Ramos (cell line): ENCODE results near the gene HDLBP.
"Not testable (repeated sequence)": the region's sequence is repeated elsewhere in the genome, so short reads cannot be mapped to it uniquely, and the experiment has no call there.

Experiments used
- in situ Hi-C: fragments of 300-500 bp; cut with MboI; formaldehyde crosslinking; loops from one replicate; pipeline ENCODE4 v1.14.3; 2022; ENCODE audit warnings: low sequenced_read_pairs; ENCODE audit not compliant: unreplicated experiment

The HDLBP gene

DNA sequence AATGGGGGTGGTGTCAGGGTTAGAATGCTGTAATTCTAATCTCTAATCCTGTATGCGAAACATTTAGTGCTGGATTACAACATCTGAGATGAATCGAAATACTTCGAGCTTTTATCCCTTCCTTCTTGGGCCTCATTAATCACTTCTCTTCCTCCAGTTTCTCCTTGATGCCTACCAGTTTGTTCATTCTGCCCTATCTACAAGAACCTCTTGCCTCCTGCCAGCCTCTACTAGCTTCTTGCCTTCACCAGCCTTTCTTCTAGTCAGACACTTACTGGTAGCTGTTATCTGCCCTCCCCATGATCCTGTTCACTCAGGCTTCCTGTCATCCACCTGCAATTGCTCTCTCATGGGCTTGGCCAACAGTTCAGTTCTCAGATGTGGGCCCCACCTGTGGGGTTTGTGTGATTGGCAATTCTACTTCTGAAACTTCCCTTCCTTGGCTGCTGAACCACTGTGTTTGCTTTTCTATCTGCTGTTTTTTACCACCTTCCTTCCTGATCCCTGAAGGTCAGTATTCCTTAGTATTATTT, 25.2 kb upstream of the HDLBP start:
- in situ Hi-C loops = no loop called here

DNA sequence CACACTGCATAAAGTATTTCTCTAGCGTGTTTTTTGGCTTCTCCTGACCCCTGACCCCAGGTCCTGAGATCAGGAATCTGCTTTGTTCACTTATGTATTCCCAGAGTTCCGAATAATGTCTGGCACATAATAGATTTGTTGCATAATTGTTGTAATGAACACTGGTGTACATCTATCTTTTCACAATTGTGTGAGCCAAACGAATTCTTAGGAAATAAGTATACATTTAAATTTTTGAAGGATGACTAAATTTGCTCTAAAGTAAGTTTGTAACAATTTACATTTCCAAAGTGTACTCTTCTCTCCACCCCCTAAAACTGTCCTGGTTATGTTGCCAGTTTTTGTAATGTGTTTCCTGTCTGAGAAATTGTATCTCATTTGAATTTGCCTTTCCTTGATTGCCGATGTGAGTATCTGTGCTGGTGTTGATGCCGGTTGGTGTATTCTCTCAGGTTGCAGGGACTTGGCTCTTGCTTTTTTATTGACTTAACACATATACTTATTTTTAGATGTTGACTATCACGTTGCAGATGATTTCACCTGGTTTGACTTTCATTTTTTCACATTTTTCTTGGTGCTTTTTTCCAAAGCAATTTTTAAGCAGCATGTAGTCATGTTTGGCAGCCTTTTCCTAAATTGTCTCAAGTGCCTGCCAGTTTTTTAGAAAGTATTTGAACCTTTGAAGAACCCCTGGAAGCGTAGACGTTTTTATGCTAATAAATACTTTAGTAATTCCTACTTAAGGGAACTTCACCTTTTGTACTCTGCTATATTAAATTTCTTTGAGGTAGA, 24.6 kb upstream of the HDLBP start:
- in situ Hi-C loops = no loop called here

DNA sequence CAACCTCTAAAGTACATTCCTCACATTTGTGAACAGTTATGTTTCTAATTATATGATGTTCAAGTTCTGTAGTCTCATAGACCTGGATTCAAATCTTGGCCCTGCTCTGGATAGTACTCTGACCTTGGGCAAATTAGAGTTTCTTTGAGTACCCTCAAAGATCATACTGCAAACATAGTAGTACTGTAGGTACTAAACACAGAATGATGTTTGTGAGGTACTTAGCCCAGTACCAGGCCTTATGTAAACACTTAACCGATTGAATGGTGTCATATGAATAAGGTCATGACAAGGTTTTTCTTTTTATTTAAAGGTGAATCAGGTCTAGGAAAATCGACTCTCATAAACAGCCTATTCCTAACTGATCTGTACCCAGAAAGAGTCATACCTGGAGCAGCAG, 19.3 kb upstream of the HDLBP start:
- in situ Hi-C loops = no loop called here

DNA sequence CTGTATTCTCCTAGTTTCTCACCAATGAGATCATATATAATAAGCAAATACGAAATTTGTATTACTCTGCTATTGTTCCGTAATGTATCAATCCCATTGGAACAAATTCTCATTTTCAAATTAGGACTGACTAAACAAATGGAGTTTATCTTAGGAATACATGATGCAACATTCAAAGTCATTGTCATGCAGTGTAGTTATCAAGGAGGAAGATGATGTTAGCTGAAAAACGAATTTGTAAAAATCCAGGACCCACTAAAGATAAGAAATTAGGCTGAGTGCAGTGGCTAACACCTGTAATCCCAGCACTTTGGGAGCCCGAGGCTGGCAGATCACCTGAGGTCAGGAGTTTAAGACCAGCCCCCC, 15.1 kb upstream of the HDLBP start:
- in situ Hi-C loops = no loop called here

DNA sequence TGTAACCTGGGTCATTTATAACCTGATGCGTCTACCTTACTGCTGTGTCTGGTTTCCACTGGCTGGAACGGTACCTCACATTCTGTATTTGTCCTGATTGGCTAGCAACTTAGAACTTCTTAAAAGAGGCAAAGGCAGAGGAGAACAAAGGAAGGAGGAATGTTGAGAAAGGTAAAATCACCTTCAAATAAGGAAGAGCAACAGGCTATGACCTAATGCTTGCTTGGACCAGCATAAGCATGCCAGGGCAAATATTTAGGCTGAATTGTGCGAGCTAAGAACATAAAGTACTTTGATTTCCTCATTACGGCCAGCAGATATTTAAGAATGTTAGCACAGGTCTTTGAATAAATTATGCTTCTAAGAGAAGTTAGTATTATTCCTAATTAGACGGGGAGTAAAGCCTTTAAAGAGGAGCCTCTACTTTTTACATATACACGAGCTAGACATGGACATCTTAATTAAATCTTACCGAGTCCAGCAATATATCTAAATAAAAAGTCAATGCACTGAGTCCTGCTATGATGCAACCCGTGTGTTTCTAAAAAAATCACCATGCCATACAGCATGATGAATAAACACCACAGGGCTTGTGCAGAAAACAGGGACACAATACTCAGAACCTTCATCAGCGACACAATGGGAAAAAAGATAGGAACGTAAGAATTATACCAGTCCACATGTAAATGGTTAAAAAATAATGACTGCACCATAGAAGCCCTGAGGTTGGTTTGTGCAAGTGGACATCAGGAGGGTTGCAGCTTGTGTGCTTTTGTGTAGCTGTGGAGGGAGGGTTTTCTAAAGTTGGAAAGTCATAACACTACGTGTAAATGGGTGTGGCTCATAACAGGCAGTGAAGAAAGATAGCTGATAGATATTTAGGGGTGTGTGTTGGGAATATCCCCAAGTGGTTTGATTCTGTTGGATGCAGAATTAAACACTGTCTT, 14.5 kb upstream of the HDLBP start:
- in situ Hi-C loops = no loop called here

DNA sequence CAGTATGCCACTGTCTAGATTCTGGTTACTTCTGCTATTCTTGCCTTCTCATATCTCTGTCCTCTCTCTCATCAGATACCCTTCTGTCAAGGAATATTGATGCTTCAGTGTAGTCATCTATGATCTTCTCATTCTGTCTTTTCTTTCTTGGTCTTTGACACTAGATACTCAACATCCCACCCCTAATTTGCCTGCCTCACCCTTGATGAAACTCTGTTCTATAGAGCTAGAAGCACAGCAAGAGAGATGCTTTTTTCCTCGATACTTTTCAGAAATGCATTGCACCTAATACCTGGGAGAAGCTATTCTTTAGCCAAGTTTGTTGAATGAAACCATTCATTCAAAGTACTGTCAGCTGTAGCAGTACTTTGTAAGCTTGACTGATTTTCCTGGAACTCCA, 9.8 kb upstream of the HDLBP start:
- in situ Hi-C loops = no loop called here

DNA sequence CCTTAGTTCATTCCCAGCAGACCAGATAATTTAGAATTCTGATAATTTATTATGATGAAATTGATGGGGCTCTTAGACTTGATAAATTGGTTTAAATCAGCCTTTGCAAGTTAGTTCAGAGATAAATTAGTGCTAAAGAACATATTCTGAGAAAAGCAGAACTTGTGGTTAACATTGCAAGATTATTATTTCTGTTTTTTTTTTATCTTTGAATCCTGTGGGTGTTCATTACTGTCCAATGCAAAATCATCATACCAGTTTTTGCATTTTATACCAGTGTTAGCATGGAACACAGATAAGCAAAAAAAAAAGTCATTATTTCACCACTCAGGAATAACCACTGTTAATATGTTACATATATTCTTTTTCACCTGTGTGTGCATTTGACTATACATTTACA, 9.3 kb upstream of the HDLBP start:
- in situ Hi-C loops = no loop called here

DNA sequence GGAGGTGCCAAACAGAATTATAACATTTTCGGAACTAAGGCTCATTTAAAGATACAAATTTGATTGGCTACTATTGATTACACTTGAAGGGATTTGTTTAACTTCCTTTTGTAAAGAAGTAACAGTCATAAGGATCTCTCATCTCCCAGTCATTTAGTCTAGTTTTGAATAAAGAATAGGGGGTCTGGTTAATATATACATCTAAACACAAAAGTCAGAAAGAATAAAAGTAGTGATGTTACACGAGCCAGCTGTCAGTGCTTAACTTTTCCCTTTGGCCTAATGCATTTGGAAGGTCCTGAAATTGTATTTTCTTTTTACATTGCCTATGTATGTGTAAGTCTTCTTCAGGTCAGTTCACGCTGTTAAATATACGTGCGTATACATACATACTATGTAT, 8.3 kb upstream of the HDLBP start:
- in situ Hi-C loops = no loop called here

DNA sequence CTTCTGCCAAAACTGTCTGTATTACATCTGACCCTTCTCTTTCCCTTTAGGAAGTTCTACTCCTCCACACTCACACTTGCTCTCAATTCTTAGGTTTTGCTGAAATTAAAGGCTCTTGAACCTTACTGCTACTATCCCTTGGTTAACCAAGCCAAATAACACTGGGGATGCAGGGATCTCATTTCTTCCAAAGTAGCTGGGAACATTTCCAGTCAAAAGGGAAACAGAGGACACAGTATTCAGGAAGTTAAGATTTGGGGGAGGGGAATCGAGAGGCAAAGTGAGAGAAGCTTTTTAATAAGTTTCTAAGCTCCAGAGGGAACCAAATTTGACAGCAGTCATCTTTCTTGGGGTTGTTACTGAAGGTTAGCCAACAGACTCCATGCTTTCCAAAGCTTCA, 6.4 kb upstream of the HDLBP start:
- in situ Hi-C loops = no loop called here

DNA sequence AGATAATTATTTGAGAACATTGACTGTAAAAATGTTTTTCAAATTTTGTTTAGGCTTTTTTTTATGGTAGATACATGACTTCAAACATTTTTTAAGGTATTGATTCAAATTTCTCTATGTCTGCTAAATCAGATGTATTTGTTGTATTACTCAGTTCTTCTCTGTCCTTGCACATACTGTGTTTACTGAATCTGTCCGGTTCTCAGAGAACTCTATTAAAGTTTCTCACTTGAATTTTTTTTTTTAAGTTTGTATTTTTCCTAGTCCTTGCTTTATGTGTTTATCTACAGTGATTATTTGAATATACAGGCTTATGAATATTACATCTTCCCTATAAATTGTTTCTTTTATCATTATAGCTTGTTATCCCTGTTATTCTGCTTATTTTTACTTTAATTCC, 5.6 kb upstream of the HDLBP start:
- in situ Hi-C loops = no loop called here

DNA sequence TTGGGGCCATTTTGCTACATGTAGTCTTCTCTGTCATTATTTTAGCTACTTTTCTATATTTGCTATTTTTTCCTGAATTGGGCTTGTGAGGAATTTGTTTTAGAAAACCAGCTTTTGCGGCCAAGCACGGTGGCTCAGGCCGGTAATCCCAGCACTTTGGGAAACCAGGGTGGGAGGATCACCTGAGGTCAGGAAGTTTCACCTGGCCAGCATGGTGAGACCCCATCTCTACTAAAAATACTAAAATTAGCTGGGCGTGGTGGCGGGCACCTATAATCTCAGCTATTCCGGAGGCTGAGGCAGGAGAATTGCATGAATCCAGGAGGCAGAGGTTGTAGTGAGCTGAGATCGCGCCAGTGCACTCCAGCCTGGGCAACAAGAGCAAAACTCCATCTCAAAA, 4.9 kb upstream of the HDLBP start:
- in situ Hi-C loops = no loop called here

DNA sequence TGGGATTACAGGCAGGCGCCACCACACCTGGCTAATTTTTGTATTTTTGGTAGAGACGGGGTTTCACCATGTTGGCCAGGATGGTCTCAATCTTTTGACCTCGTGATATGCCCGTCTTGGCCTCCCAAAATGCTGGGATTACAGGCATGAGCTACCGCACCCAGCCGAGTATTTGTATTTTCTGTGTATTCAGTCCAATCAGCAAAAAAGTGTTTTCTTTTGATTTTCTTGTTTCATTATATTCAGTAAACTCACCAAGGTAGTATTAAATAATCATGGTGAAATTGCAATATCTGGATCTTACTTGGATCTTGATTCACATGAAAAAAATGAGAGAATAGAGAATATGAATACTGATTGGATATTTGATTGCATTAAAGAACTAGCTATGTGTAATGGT, 3.4 kb upstream of the HDLBP start:
- in situ Hi-C loops = not testable (repeated sequence)

DNA sequence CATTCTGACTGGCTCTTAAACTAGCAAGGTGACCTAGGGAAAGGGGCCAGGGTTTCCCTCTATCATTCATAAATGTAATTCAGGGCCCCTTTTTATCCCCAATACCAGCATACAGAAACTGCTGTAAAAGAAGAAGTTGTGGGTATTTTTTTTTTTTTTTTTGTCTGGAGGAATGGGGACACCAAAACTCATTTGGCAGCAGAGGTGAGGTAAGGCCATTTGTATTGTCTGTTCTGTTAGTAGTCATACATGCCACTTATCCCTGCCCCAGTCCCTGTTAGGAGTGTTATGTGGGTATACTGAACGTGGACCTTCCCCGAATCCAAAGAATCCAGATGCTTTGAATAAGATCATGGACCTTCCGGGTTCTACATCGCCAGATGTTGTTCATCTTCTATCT, 1.9 kb upstream of the HDLBP start:
- in situ Hi-C loops = no loop called here

DNA sequence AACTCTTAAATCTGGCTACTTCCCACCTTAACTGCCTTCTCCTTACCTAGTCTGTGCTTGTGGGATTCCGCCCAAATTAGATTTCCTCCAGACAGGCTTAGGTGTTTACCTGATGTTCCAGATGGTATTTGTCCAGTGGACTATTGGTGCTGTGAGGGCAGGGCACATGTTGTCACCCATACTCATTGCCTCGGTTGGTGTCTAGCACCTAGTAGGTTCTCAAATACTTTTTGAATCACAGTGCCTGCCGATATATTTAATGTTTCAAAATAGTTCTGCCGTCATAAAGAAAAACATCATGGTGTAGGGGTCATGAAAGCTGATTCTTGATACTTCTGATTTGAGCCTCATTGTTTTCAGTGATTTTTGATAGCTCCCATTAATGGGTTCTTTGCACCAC, 1.4 kb upstream of the HDLBP start:
- in situ Hi-C loops = no loop called here

DNA sequence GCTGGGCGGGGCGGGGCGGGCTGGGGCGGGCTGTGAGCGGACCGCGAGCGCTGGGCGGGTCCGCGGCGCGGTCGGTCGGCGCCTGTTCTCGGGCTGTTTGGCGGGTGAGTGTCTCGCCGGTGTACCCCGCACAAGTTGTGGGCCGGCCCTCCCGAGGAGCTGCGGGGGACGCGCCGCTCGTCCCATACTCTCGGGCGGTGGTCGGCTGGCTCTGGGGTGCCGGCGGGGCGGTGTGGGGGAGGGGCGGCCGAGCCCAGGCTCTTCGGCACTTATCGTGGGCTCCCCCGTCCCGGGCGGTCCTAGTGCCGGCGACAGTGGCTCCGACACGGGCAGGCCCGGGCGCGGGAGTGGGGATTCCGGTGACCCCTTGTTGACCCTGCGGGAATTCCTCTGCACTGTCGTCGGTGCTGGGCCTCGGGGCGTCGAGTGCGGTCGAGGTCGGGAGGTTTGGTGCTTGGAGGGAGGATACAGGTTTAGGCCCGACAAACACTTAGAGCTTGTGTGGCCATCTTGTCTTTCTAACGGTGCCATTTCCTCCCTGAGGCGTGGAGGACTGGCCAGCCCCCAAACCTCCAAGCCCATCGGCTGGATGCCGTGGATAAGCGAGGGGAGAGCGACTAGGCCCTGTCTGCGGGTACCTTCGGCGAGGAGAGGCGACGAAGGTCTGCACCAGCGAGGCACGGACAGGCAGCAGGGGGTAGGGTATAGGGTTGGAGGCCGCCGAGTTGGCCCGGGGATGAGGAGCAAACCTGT, 583 bp upstream of the HDLBP start, which contains the start of gene SEPTIN2:
Gene SEPTIN2, plus strand, starts transcription at position 47 of the 753 bp plus-strand sequence. CDS start 8,308 bp downstream, outside the sequence.
- in situ Hi-C loops = no loop called here

DNA sequence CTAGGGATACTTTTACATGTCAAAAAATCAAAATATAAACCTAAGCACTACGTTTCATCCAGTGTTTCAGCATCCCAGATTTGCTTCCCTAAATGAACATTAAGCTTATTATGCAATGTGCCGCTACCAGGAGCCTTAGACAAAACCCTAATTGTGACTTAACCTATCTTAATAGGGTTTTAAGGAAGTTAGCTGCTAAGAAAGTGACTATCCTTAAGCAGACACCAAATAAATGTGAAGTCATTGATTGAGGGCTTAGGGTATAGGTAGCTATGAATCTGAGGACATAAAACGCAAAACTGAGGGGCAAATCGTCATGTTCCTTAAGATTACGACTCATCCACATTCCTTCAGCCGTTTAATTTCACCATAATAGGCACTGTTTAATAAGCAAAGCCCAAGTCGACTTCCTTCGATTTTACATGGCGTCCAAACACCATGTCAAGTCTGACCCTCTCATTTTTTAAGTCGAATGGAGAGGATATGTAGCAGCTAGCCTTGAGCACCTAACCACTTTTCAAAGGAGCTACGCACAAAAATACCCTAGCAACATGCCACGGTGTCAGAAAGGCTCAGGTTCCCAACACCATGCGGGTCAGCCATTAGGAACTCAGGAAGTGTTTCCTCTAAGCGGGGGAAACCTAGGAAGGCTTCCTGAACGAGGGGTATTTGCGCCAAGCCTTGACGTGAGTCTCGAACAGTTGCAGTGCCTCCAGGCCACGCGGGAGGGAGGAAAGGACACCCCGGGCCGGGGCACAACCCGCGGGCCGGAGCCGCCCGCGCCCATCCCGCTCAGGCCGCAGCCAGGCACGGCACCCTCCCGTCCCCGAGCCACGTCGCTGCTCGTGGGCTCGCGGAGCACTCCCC, 1.0 kb downstream of the HDLBP start:
- in situ Hi-C loops = no loop called here

DNA sequence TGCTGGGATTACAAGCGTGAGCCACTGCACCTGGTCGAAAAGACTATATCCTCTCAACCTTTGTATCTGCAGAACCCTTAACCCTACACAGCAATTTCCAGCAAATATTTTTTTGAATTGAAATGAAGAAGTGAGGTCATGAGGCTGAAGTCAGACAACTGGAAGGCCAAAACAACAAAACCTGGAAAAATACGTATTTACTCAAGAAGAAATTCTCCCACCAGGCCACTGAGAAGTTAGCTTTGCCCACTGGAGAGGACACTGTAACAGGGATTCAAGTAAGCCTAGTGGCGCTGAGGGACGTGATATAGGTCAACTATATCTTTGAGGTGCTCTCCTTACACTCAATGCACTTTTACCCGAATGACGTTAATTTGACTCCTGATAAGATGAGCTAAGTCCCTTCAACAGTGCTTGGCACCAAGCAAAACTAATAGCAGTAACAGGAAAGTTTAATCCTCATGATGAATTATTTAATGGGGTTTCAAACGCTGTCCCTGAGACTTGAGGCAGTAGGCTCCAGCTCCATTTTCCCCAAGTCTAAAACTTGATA, 1.9 kb downstream of the HDLBP start:
- in situ Hi-C loops = no loop called here

DNA sequence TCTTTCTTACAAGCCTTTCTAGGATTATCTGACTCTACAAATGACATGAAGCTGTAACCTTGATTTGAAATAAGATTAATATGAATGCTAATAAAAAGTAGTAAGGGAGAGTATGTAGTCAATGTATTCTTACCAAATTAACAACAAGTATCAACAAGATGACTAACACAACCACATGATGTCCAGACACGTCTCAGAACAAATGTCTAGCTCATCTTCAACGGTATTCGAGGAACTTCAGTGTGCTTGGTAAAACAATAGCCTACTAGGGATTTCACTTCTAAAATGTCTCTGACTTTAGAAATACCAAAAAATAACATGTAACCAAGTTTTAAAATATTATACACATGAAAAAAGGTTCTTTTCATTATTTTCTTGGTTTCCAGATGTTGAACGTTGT, 3.4 kb downstream of the HDLBP start:
- in situ Hi-C loops = no loop called here

DNA sequence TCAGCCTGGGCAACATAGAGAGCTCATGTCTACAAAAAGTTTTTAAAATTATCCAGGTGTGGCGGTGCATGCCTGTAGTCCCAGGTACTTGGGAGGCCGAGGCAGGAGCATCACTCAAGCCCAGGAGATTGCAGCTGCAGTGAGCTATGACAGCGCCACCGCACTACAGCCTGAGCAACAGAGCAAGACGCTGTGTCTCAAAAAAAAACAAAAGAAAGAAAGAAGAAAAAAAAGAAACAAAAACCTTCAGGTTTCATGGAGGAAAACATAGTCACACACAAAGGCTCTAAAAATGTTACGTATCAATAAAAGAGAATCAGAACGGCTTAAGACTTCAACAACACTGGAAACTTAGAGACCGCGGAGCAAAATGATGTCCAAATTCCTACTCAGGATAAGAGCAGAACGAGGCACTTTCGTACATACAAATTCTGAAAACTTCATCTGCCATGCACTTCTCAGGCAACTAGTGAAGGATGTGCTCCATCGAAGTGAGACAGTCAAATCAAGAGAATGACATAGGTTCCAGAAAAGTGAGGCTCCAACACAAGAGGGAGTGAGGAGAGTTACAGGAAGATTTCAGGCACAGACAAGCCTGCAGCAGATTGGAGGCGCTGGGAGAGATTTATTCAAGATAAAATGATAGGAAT, 4.4 kb downstream of the HDLBP start:
- in situ Hi-C loops = no loop called here
